Measurements from ENCODE around the gene HCRTR1.

The HCRTR1 gene

GRCh38 chr1:31595836-31596736 lies 21.4 kb upstream of the HCRTR1 start:
- TF ChIP-seq ZFX (IDR thresholded peaks at IDR 0.05) = no peak
- TF ChIP-seq CTCF (conservative IDR thresholded peaks at IDR 0.05) = no peak
- 0 out of 2 replicates have a peak overlapping the region, but pooled peaks have one; percentile 17 for H3K27ac ChIP-seq

GRCh38 chr1:31596737-31597097 lies 20.8 kb upstream of the HCRTR1 start:
- 0 out of 2 replicates have a peak overlapping the region, but pooled peaks have one; percentile 17 for H3K27ac ChIP-seq
- TF ChIP-seq ZFX (IDR thresholded peaks at IDR 0.05) (no peak), CTCF (conservative IDR thresholded peaks at IDR 0.05) (no peak)

- TF ChIP-seq CTCF (conservative IDR thresholded peaks at IDR 0.05) (no peak), ZFX (IDR thresholded peaks at IDR 0.05) (no peak)
- no peak overlapping the region for H3K27ac ChIP-seq
Measured at GRCh38 chr1:31598980-31599379, 18.5 kb upstream of the HCRTR1 start.

GRCh38 chr1:31600641-31601040 lies 16.8 kb upstream of the HCRTR1 start:
- TF ChIP-seq CTCF (conservative IDR thresholded peaks at IDR 0.05) (no peak), ZFX (IDR thresholded peaks at IDR 0.05) (no peak)
- H3K27ac ChIP-seq = no peak overlapping the region

GRCh38 chr1:31602081-31602480 lies 15.4 kb upstream of the HCRTR1 start:
- TF ChIP-seq CTCF (conservative IDR thresholded peaks at IDR 0.05) = no peak
- no peak for TF ChIP-seq ZFX (IDR thresholded peaks at IDR 0.05)
- no peak overlapping the region for H3K27ac ChIP-seq

- no peak overlapping the region for H3K27ac ChIP-seq
- TF ChIP-seq CTCF (conservative IDR thresholded peaks at IDR 0.05) (no peak), ZFX (IDR thresholded peaks at IDR 0.05) (no peak)
Measured at GRCh38 chr1:31605908-31606427, 11.5 kb upstream of the HCRTR1 start.

- no peak overlapping the region for H3K27ac ChIP-seq
- TF ChIP-seq CTCF (conservative IDR thresholded peaks at IDR 0.05) (no peak), ZFX (IDR thresholded peaks at IDR 0.05) (no peak)
Measured at GRCh38 chr1:31607360-31607759, 10.1 kb upstream of the HCRTR1 start.
